ENCODE data around the gene RRP36.
"Not testable (repeated sequence)": the region's sequence is repeated elsewhere in the genome, so short reads cannot be mapped to it uniquely, and the experiment has no call there.

The RRP36 gene

GRCh38 chr6:43037706-43038105, 16.3 kb downstream of the RRP36 start:
- no peak for DNase-seq (ENCODE audit: low read depth)

GRCh38 chr6:43038727-43039126, 17.3 kb downstream of the RRP36 start:
- DNase-seq (ENCODE audit: low read depth), result no peak

- no peak for DNase-seq (ENCODE audit: low read depth)
These were observed 19.3 kb downstream of the RRP36 start for GRCh38 chr6:43040542-43041257.

GRCh38 chr6:43041475-43041874, 20.1 kb downstream of the RRP36 start:
- not testable (repeated sequence) for DNase-seq (ENCODE audit: low read depth)

- DNase-seq (ENCODE audit: low read depth), result no peak
These were observed 21.9 kb downstream of the RRP36 start for GRCh38 chr6:43043310-43043709.

GRCh38 chr6:43045371-43045930, 24.0 kb downstream of the RRP36 start:
- DNase-seq (ENCODE audit: low read depth), result no peak

- DNase-seq (ENCODE audit: low read depth), result no peak
These were observed 26.6 kb downstream of the RRP36 start for GRCh38 chr6:43047998-43048397.

- no peak for DNase-seq (ENCODE audit: low read depth)
These were observed 29.6 kb downstream of the RRP36 start for GRCh38 chr6:43050981-43051380.

- no peak for DNase-seq (ENCODE audit: low read depth)
These were observed 30.9 kb downstream of the RRP36 start for GRCh38 chr6:43052225-43052841.

- DNase-seq (ENCODE audit: low read depth), result peak; percentile 24
These were observed 31.6 kb downstream of the RRP36 start for GRCh38 chr6:43052842-43053544.

GRCh38 chr6:43053545-43054205, 32.3 kb downstream of the RRP36 start, which contains the start of gene CUL7:
TSS of gene CUL7 (minus strand) at chr6:43053851. CDS start at chr6:43052788, 1,063 bp downstream.
- DNase-seq (ENCODE audit: low read depth), result peak; percentile 94

GRCh38 chr6:43054206-43054943, 33.0 kb downstream of the RRP36 start:
- no peak for DNase-seq (ENCODE audit: low read depth)

GRCh38 chr6:43055966-43056365, 34.5 kb downstream of the RRP36 start:
- DNase-seq (ENCODE audit: low read depth), result no peak

- DNase-seq (ENCODE audit: low read depth), result no peak
These were observed 37.1 kb downstream of the RRP36 start for GRCh38 chr6:43058531-43058930.

GRCh38 chr6:43059168-43060033, 38.0 kb downstream of the RRP36 start, which contains the start of the genes KLC4 and MRPL2:
TSS of gene KLC4 (plus strand) at chr6:43059631. CDS start at chr6:43061336, 1,705 bp downstream.
TSS of gene MRPL2 (minus strand) at chr6:43059434. CDS start at chr6:43059381, 53 bp downstream.
- DNase-seq (ENCODE audit: low read depth), result peak; percentile 98

GRCh38 chr6:43060034-43060754, 38.8 kb downstream of the RRP36 start:
- no peak for DNase-seq (ENCODE audit: low read depth)

- no peak for DNase-seq (ENCODE audit: low read depth)
These were observed 39.6 kb downstream of the RRP36 start for GRCh38 chr6:43060755-43061633.

GRCh38 chr6:43061861-43062260, 40.4 kb downstream of the RRP36 start:
- no peak for DNase-seq (ENCODE audit: low read depth)

- DNase-seq (ENCODE audit: low read depth), result no peak
These were observed 41.4 kb downstream of the RRP36 start for GRCh38 chr6:43062818-43063217.
